GM12878 (cell line): ENCODE results near the gene AMH. TPM values are rescaled to one million over a fixed set of nuclear protein-coding genes. Genes with fewer than 3 reads are reported as not detected.
A peak's percentile ranks its signal among the peaks of the same experiment; 100 is the strongest.

Source experiments
- ATAC-seq: fragments of 200-7000 bp; cut with Tn5 transposase; 3 replicates; pipeline ENCODE4 v1.9.1; 2020; ENCODE audit warnings: mild to moderate bottlenecking, moderate library complexity
- BruUV-seq: library from RNA; stranded (reverse); fragments of 400-500 nt; replicated peaks from 2 replicates; lab custom pipeline; 2021; lab: Mats Ljungman, UMichigan
- CTCF ChIA-PET: fragments of 300-600 bp; sonication (Branson Sonifier 250); formaldehyde crosslinking; extraction: SDS; loops from one replicate; lab custom pipeline; 2021; ENCODE audit warnings: inconsistent platforms; lab: Yijun Ruan, JAX
- POLR2A ChIA-PET: fragments of 350-600 bp; formaldehyde crosslinking; extraction: SDS; loops from one replicate; lab custom pipeline; 2021; ENCODE audit warnings: inconsistent platforms; lab: Charles Lee
- RAD21 ChIA-PET: fragments of 300-600 bp; sonication (Branson Sonifier 250); formaldehyde crosslinking; loops from one replicate; lab custom pipeline; 2023; ENCODE audit warnings: antibody characterized with exemption; ENCODE audit not compliant: unreplicated experiment; lab: Charles Lee
- SMC1A ChIA-PET: fragments of 300-600 bp; sonication (Branson Sonifier 250); formaldehyde crosslinking; loops from one replicate; lab custom pipeline; 2023; ENCODE audit not compliant: unreplicated experiment, uncharacterized antibody; lab: Charles Lee
- DNase-seq: peaks from one replicate; pipeline ENCODE4 v3.0.0-alpha.2; 2011; ENCODE audit warnings: low read depth, low spot score
- FAIRE-seq: peaks from 3 replicates; lab custom pipeline; 2011; peaks lifted over from hg19 to GRCh38; lab: Jason Lieb, UNC
- H2AFZ ChIP-seq: 2 replicates; pipeline ENCODE4 v1.6.0; 2011; ENCODE audit warnings: low read depth, low read length, control low read depth; ENCODE audit not compliant: control insufficient read depth
- H3K27ac ChIP-seq: 2 replicates; pipeline ENCODE4 v1.5.1; 2011; ENCODE audit warnings: control low read depth; ENCODE audit not compliant: control insufficient read depth, insufficient read depth
- H3K27me3 ChIP-seq, 2 experiments: replicated peaks in 1 of 2; 2 replicates each; pipeline versions ENCODE4 v1.6.0 to v1.6.1; 2011; ENCODE audit warnings: low read length in 1 of 2; ENCODE audit not compliant: control insufficient read depth in 2 of 2, insufficient read depth in 2 of 2
- H3K36me3 ChIP-seq, 2 experiments: 2 replicates each; pipeline ENCODE4 v1.5.1; 2011; ENCODE audit warnings: low read length in 1 of 2; ENCODE audit not compliant: control insufficient read depth in 2 of 2, insufficient read depth in 2 of 2
- H3K4me1 ChIP-seq: 2 replicates; pipeline ENCODE4 v1.6.1; 2011; ENCODE audit warnings: mild to moderate bottlenecking, low read length, moderate library complexity, mixed read lengths; ENCODE audit not compliant: control insufficient read depth, insufficient read depth
- H3K4me2 ChIP-seq: 2 replicates; pipeline ENCODE4 v1.6.0; 2011; ENCODE audit warnings: control low read depth; ENCODE audit not compliant: control insufficient read depth, insufficient read depth
- H3K4me3 ChIP-seq: fragments of 200-600 bp; sonication (generic); 2 replicates; pipeline ENCODE4 v1.5.1; 2016
- H3K79me2 ChIP-seq: 2 replicates; pipeline ENCODE4 v1.6.0; 2011; ENCODE audit warnings: low read length; ENCODE audit not compliant: control insufficient read depth, insufficient read depth
- H3K9ac ChIP-seq: 2 replicates; pipeline ENCODE4 v1.8.0; 2011; ENCODE audit warnings: low read length, control low read depth, mixed read lengths; ENCODE audit not compliant: control insufficient read depth, insufficient read depth
- H3K9me3 ChIP-seq: replicated peaks from 3 replicates; pipeline ENCODE4 v1.5.1; 2011; ENCODE audit warnings: mild to moderate bottlenecking, low read length; ENCODE audit not compliant: control insufficient read depth, insufficient read depth
- H4K20me1 ChIP-seq: 2 replicates; pipeline ENCODE4 v1.6.0; 2011; ENCODE audit not compliant: control insufficient read depth, insufficient read depth
- IKZF2 ChIP-seq, 2 experiments: fragments of 450-650 bp; IDR thresholded peaks; 2 replicates each; pipeline ENCODE4 v1.6.1; 2017; ENCODE audit warnings: mild to moderate bottlenecking in 2 of 2, moderate library complexity in 2 of 2
- IRF4 ChIP-seq: IDR thresholded peaks from 2 replicates; pipeline ENCODE4 v1.6.1; 2011; ENCODE audit warnings: low read depth, low read length
- MTA3 ChIP-seq: IDR thresholded peaks from 2 replicates; pipeline ENCODE4 v1.6.1; 2012; ENCODE audit warnings: low read length, inconsistent platforms, borderline replicate concordance
- RELB ChIP-seq: fragments of 450-650 bp; IDR thresholded peaks from 2 replicates; pipeline ENCODE4 v1.6.1; 2017; ENCODE audit warnings: low read depth, mild to moderate bottlenecking, moderate library complexity
- RFX5 ChIP-seq: IDR thresholded peaks from 2 replicates; pipeline ENCODE4 v1.6.1; 2011; ENCODE audit warnings: low read depth, low read length, improper control_type of control experiment
- RUNX3 ChIP-seq: IDR thresholded peaks from 2 replicates; pipeline ENCODE4 v1.6.1; 2012; ENCODE audit warnings: low read length, inconsistent platforms
- WGBS: methylation state at CpG from one replicate; pipeline ENCODE4 v1.1.6; 2016; ENCODE audit warnings: low lambda C conversion rate; ENCODE audit not compliant: insufficient replicate concordance, insufficient coverage; ENCODE audit errors: missing lambda C conversion rate; 5-methylcytosine and 5-hydroxymethylcytosine counted together
- in situ Hi-C: fragments of 300-500 bp; cut with MboI; formaldehyde crosslinking; loops from 9 replicates; pipeline ENCODE4 v1.14.3; 2018; ENCODE audit warnings: mixed read lengths
- intact Hi-C: fragments of 100-400 bp; cut with micrococcal nuclease; formaldehyde crosslinking; loops from one replicate; pipeline ENCODE4 v1.14.2; 2022; ENCODE audit not compliant: unreplicated experiment
- polyA plus RNA-seq, 11 experiments: library from polyadenylated mRNA; depleted of rRNA in 4 of 11; unstranded in 6 of 11; stranded (reverse) in 5 of 11; fragments of >200 nt; fragmentation: Nextera tagmentation in 4 of 11; fragmentation: Illumina TruSeq in 1 of 11; extraction: Ambion mirVana in 4 of 11; extraction: Trizol in 1 of 11; gene quantifications; 1 replicate in 1 of 11; 2 replicates in 10 of 11; pipeline versions ENCODE4 v1.2.1 to v1.2.3, GENCODE V29; 2011 to 2016; ENCODE audit warnings: inconsistent platforms in 2 of 11, missing spikeins in 2 of 11, low read depth in 1 of 11
- total RNA-seq, 4 experiments: library from RNA; depleted of rRNA in 3 of 4; stranded (reverse); fragments of >200 nt in 3 of 4; fragmentation: Illumina TruSeq in 1 of 4; extraction: Trizol in 1 of 4; gene quantifications; 2 replicates each; pipeline versions ENCODE4 v1.2.1 to v1.2.3, GENCODE V29; 2013 to 2021

The AMH gene
- total and polyA plus RNA-seq, 10 of the 15 experiments (the other 5 are each of a cell fraction or from before 2014, with no cell fraction given), result 0.17 to 3.5 (median 0.81) TPM; not detected in 4

- BruUV-seq, result no TSS peak
- TF ChIP-seq RFX5, result no peak
- peak; percentile 28; a peak in 2 of 4 replicates for TF ChIP-seq IKZF2 (IDR thresholded peaks at IDR 0.05)
- peak; percentile 25; the same call in 1 of the 2 replicates for TF ChIP-seq RUNX3
- TF ChIP-seq IRF4, result no peak
- TF ChIP-seq MTA3, result no peak
- 0 out of 2 replicates have a peak, but pooled peaks have one; percentile 12 for TF ChIP-seq RELB
- no peak for DNase-seq
- Histone ChIP-seq H3K4me3 (peak overlapping the region; percentile 81), H2AFZ (no peak overlapping the region), H3K79me2 (peaks cover 77% of the 10 kb centered on the region), H3K27me3 (no peaks in the 10 kb centered on the region), H3K36me3 (peaks cover 15 to 23% of the 10 kb centered on the region in 2 experiments; a peak in 3 of 4 replicates), H3K4me1 (peaks cover 13% of the 10 kb centered on the region), H3K4me2 (peak overlapping the region; percentile 88), H3K9ac (peak overlapping the region; percentile 52), H4K20me1 (peaks cover 27% of the 10 kb centered on the region), H3K27ac (no peak overlapping the region; the same call in 1 of the 2 replicates), H3K9me3 (no peaks in the 10 kb centered on the region)
- no peak for ATAC-seq
- 41% methylated on average over 27 of the region's 34 CpGs for WGBS
- ChIA-PET RAD21 (interaction anchor here (0.6 to 4.2 kb wide), 18 partner anchors 20 to 397 kb away, joined by 3 to 72 read pairs (median 4); partner anchors contain the start of genes AP3D1, GADD45B and LSM7), CTCF (interaction anchor here (0.7 to 4.7 kb wide), 14 partner anchors 10 to 397 kb away, joined by 3 to 130 read pairs (median 4); no protein-coding TSS in a partner anchor), POLR2A (interaction anchor here (0.9 to 4.0 kb wide), 10 partner anchors 12 to 380 kb away, joined by 3 to 54 read pairs (median 4); partner anchors contain the start of gene LSM7), SMC1A (interaction anchor here (0.6 to 4.3 kb wide), 14 partner anchors 19 to 388 kb away, joined by 3 to 46 read pairs (median 4); no protein-coding TSS in a partner anchor)
- in situ Hi-C loops, result loop anchor here (5.0 kb wide), 1 partner anchor 32 kb away; no protein-coding TSS in a partner anchor
- intact Hi-C loops, result loop anchor here (5.0 to 10.0 kb wide), 3 partner anchors 87 to 152 kb away; partner anchors contain the start of genes IZUMO4, LSM7, MOB3A and SPPL2B
- no peak for FAIRE-seq
Measured at GRCh38 chr19:2239771-2240770, 9.1 kb upstream of the AMH start.
